OCI-LY1 (cell line): ENCODE measurements around the gene DMBT1.

Experiments
- H2AFZ ChIP-seq: fragments of 200-600 bp; sonication (generic), shearing (Covaris generic); 2 replicates; pipeline ENCODE4 v1.6.0; 2014; ENCODE audit warnings: antibody characterized with exemption, mild to moderate bottlenecking, low read length
- H3F3A ChIP-seq: fragments of 200-600 bp; sonication (generic), shearing (Covaris generic); 2 replicates; pipeline ENCODE4 v1.6.0; 2014; ENCODE audit warnings: mild to moderate bottlenecking, antibody characterized with exemption, low read length, moderate library complexity; ENCODE audit not compliant: insufficient read depth
- H3K27ac ChIP-seq: fragments of 200-600 bp; sonication (generic); 2 replicates; pipeline ENCODE4 v1.5.1; 2014; ENCODE audit warnings: low read length, mixed run types, mild to moderate bottlenecking, low read depth; ENCODE audit not compliant: poor library complexity, severe bottlenecking
- H3K27me3 ChIP-seq: fragments of 200-600 bp; sonication (generic); 2 replicates; pipeline ENCODE4 v1.6.0; 2014; ENCODE audit warnings: antibody characterized with exemption, mild to moderate bottlenecking, low read length, moderate library complexity; ENCODE audit not compliant: insufficient read depth
- H3K36me3 ChIP-seq: fragments of 200-600 bp; sonication (generic); 2 replicates; pipeline ENCODE4 v1.6.1; 2014; ENCODE audit warnings: mild to moderate bottlenecking, antibody characterized with exemption, low read length, moderate library complexity, mixed read lengths; ENCODE audit not compliant: insufficient read depth
- H3K4me1 ChIP-seq: fragments of 200-600 bp; sonication (generic); 2 replicates; pipeline ENCODE4 v1.5.1; 2014; ENCODE audit warnings: mild to moderate bottlenecking, low read length, moderate library complexity; ENCODE audit not compliant: insufficient read depth, severe bottlenecking
- H3K4me2 ChIP-seq: fragments of 200-600 bp; sonication (generic), shearing (Covaris generic); 2 replicates; pipeline ENCODE4 v1.6.1; 2014; ENCODE audit warnings: low read length
- H3K4me3 ChIP-seq: fragments of 200-600 bp; sonication (generic); 2 replicates; pipeline ENCODE4 v1.5.1; 2014; ENCODE audit warnings: low read length, low read depth, mild to moderate bottlenecking, mixed read lengths; ENCODE audit not compliant: poor library complexity, severe bottlenecking
- H3K79me2 ChIP-seq: fragments of 200-600 bp; shearing (Covaris generic); 2 replicates; pipeline ENCODE4 v1.6.1; 2016; ENCODE audit warnings: mixed run types, low read length, mixed read lengths; ENCODE audit not compliant: insufficient read depth
- H3K9ac ChIP-seq: fragments of 200-600 bp; sonication (generic), shearing (Covaris generic); 2 replicates; pipeline ENCODE4 v1.6.1; 2014; ENCODE audit warnings: mild to moderate bottlenecking, low read length, mixed read lengths
- H3K9me2 ChIP-seq: fragments of 200-600 bp; sonication (generic), shearing (Covaris generic); 2 replicates; pipeline ENCODE4 v1.6.1; 2014; ENCODE audit warnings: low read depth, mild to moderate bottlenecking, low read length, mixed read lengths
- H3K9me3 ChIP-seq: fragments of 200-600 bp; shearing (Covaris generic); 2 replicates; pipeline ENCODE4 v1.6.1; 2014; ENCODE audit warnings: low read length, mixed read lengths
- H4K20me1 ChIP-seq: fragments of 200-600 bp; sonication (generic), shearing (Covaris generic); 2 replicates; pipeline ENCODE4 v1.6.0; 2016; ENCODE audit warnings: mild to moderate bottlenecking, low read length; ENCODE audit not compliant: insufficient read depth
- EZH2 ChIP-seq: fragments of 200-600 bp; sonication (generic), shearing (Covaris generic); IDR thresholded peaks from 2 replicates; pipeline ENCODE4 v1.8.0; 2017; ENCODE audit warnings: borderline replicate concordance, mixed run types, mild to moderate bottlenecking, antibody characterized with exemption, low read length, moderate library complexity, mixed read lengths
- TF ChIP-seq, protein P1 (sequence below): fragments of 200-600 bp; sonication (generic), shearing (Covaris generic); IDR thresholded peaks from 2 replicates; pipeline ENCODE4 v1.5.1; 2017; ENCODE audit warnings: mild to moderate bottlenecking, antibody characterized with exemption, low read length, moderate library complexity, mixed read lengths

The DMBT1 gene

DNA sequence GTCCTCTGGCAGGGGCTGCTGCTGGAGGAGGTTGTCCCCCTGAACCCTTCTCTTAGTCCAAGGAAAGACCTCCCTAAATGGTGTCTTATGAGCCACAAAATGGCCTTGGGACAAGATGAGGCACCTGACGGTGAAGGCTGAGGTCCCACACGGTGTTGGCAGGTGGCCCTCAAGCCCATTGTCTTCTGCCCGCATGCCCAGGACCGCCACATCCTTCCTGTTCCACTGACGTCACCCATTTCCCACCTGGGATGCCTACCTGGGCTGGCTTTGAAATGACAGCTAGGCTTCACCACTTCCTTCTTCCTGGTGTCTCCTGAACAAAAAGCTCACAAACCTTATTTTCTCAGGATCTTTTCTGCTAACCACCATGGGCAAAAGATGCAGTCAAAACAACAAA is 2.1 kb upstream of the DMBT1 start:
- Histone ChIP-seq H3K79me2 (no peaks in the 10 kb centered on the region), H3K27me3 (no peaks in the 10 kb centered on the region), H3K27ac (no peak overlapping the region), H4K20me1 (no peaks in the 10 kb centered on the region), H3K4me3 (no peak overlapping the region), H3F3A (no peaks in the 10 kb centered on the region), H2AFZ (no peak overlapping the region), H3K4me1 (no peaks in the 10 kb centered on the region), H3K4me2 (no peak overlapping the region), H3K9me3 (no peaks in the 10 kb centered on the region), H3K9me2 (no peaks in the 10 kb centered on the region), H3K36me3 (no peaks in the 10 kb centered on the region), H3K9ac (no peak overlapping the region)
- TF ChIP-seq EZH2: no peak
- TF ChIP-seq, protein P1, sequence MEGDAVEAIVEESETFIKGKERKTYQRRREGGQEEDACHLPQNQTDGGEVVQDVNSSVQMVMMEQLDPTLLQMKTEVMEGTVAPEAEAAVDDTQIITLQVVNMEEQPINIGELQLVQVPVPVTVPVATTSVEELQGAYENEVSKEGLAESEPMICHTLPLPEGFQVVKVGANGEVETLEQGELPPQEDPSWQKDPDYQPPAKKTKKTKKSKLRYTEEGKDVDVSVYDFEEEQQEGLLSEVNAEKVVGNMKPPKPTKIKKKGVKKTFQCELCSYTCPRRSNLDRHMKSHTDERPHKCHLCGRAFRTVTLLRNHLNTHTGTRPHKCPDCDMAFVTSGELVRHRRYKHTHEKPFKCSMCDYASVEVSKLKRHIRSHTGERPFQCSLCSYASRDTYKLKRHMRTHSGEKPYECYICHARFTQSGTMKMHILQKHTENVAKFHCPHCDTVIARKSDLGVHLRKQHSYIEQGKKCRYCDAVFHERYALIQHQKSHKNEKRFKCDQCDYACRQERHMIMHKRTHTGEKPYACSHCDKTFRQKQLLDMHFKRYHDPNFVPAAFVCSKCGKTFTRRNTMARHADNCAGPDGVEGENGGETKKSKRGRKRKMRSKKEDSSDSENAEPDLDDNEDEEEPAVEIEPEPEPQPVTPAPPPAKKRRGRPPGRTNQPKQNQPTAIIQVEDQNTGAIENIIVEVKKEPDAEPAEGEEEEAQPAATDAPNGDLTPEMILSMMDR: no peak

DNA sequence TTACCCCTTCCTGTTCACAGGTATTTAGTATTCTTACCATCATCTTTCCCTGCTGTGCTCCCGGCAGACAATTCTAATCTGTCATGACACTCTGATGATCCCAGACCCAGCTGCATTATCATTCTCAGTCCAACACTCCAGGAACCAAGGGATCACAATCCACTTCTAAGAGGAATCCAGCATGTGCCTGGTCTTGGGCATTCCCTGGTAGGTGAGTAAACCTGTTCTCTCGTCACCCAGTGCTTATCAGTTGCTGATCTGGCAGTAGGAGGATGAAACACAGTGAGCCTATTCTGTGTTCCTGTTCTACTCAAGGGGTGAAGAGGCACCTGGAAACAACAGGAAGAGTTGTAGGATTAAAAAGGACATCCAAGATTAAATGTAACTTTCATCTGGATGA is 1.3 kb upstream of the DMBT1 start:
- H3K4me2 ChIP-seq: no peak overlapping the region
- H3K9me2 ChIP-seq: no peaks in the 10 kb centered on the region
- H3K79me2 ChIP-seq: no peaks in the 10 kb centered on the region
- H3K4me1 ChIP-seq: no peaks in the 10 kb centered on the region
- no peaks in the 10 kb centered on the region for H3F3A ChIP-seq
- no peak overlapping the region for H3K9ac ChIP-seq
- H3K36me3 ChIP-seq: no peaks in the 10 kb centered on the region
- no peak overlapping the region for H3K27ac ChIP-seq
- no peaks in the 10 kb centered on the region for H3K27me3 ChIP-seq
- TF ChIP-seq, protein P1: no peak
- no peak for TF ChIP-seq EZH2
- H3K9me3 ChIP-seq: no peaks in the 10 kb centered on the region
- no peak overlapping the region for H3K4me3 ChIP-seq
- no peaks in the 10 kb centered on the region for H4K20me1 ChIP-seq
- H2AFZ ChIP-seq: no peak overlapping the region

DNA sequence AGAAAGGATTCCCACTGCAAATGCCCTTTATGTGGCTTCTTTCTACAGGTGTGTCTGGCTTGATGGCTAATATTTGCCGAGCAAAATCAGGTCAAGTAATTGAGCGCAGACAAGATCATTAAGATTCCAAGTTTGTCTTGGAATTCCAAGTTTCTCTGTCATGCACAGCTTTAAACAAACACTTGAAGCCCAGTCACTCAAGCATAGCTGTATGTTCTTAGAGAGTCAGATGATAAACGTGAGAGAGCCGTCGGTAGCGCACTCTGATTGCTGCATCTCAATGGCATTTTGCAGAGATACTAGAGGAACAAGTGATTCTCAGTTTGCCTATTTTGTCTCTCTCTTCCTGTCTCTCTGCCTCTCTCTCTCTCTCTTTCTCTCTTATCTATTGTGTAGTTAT is 658 bp downstream of the DMBT1 start:
- H3K79me2 ChIP-seq: no peaks in the 10 kb centered on the region
- no peaks in the 10 kb centered on the region for H3K9me3 ChIP-seq
- H4K20me1 ChIP-seq: no peaks in the 10 kb centered on the region
- H3K27ac ChIP-seq: no peak overlapping the region
- no peak overlapping the region for H3K4me2 ChIP-seq
- no peaks in the 10 kb centered on the region for H3K27me3 ChIP-seq
- no peak overlapping the region for H2AFZ ChIP-seq
- H3K4me1 ChIP-seq: no peaks in the 10 kb centered on the region
- H3K9ac ChIP-seq: no peak overlapping the region
- no peaks in the 10 kb centered on the region for H3F3A ChIP-seq
- H3K36me3 ChIP-seq: no peaks in the 10 kb centered on the region
- no peaks in the 10 kb centered on the region for H3K9me2 ChIP-seq
- H3K4me3 ChIP-seq: no peak overlapping the region
- TF ChIP-seq EZH2: no peak
- TF ChIP-seq, protein P1: no peak
